BE2C (cell line): ENCODE results near the gene EBF4.

Source experiments
- DNase-seq: peaks from one replicate; pipeline ENCODE4 v3.0.0-alpha.2; 2020
- H3K27me3 ChIP-seq: fragments of 250-450 bp; sonication (Bioruptor Pico); 2 replicates; pipeline ENCODE4 v1.5.1; 2020; ENCODE audit warnings: mild to moderate bottlenecking
- H3K36me3 ChIP-seq: fragments of 250-450 bp; sonication (Bioruptor Pico); 2 replicates; pipeline ENCODE4 v1.5.1; 2020; ENCODE audit warnings: mild to moderate bottlenecking
- H3K4me1 ChIP-seq: fragments of 250-450 bp; sonication (Bioruptor Pico); 2 replicates; pipeline ENCODE4 v1.5.1; 2020
- H3K4me3 ChIP-seq: 2 replicates; pipeline ENCODE4 v1.5.1; 2011; ENCODE audit warnings: low read depth, low read length
- H3K9me3 ChIP-seq: fragments of 250-450 bp; sonication (Bioruptor Pico); 2 replicates; pipeline ENCODE4 v1.5.1; 2020
- TF ChIP-seq, protein P1 (sequence below): IDR thresholded peaks from 2 replicates; pipeline ENCODE4 v1.5.1; 2012; ENCODE audit warnings: mild to moderate bottlenecking, low read depth, low read length

EBF4 gene

GRCh38 chr20:2754424-2754823 is 61.8 kb downstream of the EBF4 start:
- Histone ChIP-seq H3K4me3 (no peak overlapping the region), H3K4me1 (no peaks in the 10 kb centered on the region), H3K27me3 (no peaks in the 10 kb centered on the region), H3K9me3 (no peaks in the 10 kb centered on the region), H3K36me3 (no peaks in the 10 kb centered on the region)
- TF ChIP-seq, protein P1, sequence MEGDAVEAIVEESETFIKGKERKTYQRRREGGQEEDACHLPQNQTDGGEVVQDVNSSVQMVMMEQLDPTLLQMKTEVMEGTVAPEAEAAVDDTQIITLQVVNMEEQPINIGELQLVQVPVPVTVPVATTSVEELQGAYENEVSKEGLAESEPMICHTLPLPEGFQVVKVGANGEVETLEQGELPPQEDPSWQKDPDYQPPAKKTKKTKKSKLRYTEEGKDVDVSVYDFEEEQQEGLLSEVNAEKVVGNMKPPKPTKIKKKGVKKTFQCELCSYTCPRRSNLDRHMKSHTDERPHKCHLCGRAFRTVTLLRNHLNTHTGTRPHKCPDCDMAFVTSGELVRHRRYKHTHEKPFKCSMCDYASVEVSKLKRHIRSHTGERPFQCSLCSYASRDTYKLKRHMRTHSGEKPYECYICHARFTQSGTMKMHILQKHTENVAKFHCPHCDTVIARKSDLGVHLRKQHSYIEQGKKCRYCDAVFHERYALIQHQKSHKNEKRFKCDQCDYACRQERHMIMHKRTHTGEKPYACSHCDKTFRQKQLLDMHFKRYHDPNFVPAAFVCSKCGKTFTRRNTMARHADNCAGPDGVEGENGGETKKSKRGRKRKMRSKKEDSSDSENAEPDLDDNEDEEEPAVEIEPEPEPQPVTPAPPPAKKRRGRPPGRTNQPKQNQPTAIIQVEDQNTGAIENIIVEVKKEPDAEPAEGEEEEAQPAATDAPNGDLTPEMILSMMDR, result no peak
- no peak for DNase-seq

- no peaks in the 10 kb centered on the region for H3K9me3 ChIP-seq
- no peaks in the 10 kb centered on the region for H3K4me1 ChIP-seq
- DNase-seq, result no peak
- H3K27me3 ChIP-seq, result no peaks in the 10 kb centered on the region
- TF ChIP-seq, protein P1, result no peak
- no peak overlapping the region for H3K4me3 ChIP-seq
- H3K36me3 ChIP-seq, result no peaks in the 10 kb centered on the region
Measured at GRCh38 chr20:2755451-2756055, 63.0 kb downstream of the EBF4 start.

GRCh38 chr20:2756056-2756611 is 63.6 kb downstream of the EBF4 start:
- H3K4me1 ChIP-seq, result no peaks in the 10 kb centered on the region
- TF ChIP-seq, protein P1, result peak; percentile 63
- no peaks in the 10 kb centered on the region for H3K36me3 ChIP-seq
- peak; percentile 43 for DNase-seq
- H3K9me3 ChIP-seq, result no peaks in the 10 kb centered on the region
- H3K4me3 ChIP-seq, result no peak overlapping the region
- H3K27me3 ChIP-seq, result no peaks in the 10 kb centered on the region

DNA sequence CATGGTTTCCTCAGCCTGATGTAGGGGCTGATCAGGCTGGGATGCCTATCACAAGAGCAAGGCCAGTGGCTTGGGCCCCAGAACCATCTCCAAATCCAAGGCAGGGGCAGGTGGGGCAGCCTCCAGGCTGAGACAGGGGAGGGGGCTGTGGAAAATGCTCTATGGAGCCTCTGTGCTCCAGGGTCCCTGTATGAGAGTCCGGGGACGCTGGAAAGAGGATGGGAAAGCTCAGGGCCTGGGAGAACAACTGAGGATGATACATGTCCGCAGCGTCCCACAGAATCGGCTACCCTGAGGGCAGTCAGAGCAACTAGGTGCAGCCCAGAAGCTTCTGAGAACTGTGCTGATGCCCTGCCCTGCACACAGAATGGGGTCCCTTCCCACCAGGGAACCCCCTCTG is 64.4 kb downstream of the EBF4 start:
- Histone ChIP-seq H3K4me1 (no peaks in the 10 kb centered on the region), H3K27me3 (no peaks in the 10 kb centered on the region), H3K9me3 (no peaks in the 10 kb centered on the region), H3K36me3 (no peaks in the 10 kb centered on the region), H3K4me3 (no peak overlapping the region)
- no peak for DNase-seq
- TF ChIP-seq, protein P1, result no peak

DNA sequence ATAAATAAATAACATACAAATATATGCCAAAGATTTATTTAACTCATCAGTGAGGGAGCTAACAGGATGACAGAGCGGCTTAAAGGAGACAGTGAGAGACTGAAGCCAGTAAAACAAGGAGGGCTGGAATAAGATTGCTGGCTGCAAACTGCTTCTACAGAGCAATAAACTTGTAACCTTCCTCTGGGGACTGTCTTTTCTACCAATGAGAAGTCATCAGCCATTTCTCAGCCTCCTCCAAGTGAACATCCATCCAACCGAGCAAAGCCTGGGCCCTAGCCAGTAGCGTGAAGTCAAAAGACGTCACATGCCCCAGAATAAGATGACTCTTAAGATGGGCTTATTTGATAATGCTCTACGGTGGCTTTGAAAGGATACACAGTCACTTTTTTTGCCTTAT is 65.4 kb downstream of the EBF4 start:
- TF ChIP-seq, protein P1, result no peak
- no peaks in the 10 kb centered on the region for H3K9me3 ChIP-seq
- H3K4me1 ChIP-seq, result no peaks in the 10 kb centered on the region
- H3K27me3 ChIP-seq, result no peaks in the 10 kb centered on the region
- no peaks in the 10 kb centered on the region for H3K36me3 ChIP-seq
- no peak overlapping the region for H3K4me3 ChIP-seq
- no peak for DNase-seq

GRCh38 chr20:2759143-2759542 is 66.6 kb downstream of the EBF4 start:
- Histone ChIP-seq H3K27me3 (no peaks in the 10 kb centered on the region), H3K4me1 (no peaks in the 10 kb centered on the region), H3K9me3 (no peaks in the 10 kb centered on the region), H3K4me3 (no peak overlapping the region), H3K36me3 (no peaks in the 10 kb centered on the region)
- no peak for DNase-seq
- TF ChIP-seq, protein P1, result no peak
